Right ventricle myocardium inferior (tissue), 1 donor: ENCODE measurements around the gene PRKCE. TPM values are rescaled to one million over a fixed set of nuclear protein-coding genes. Genes with fewer than 3 reads are reported as not detected.

ENCODE experiments used
- ATAC-seq: fragments of 200-7000 bp; cut with Tn5 transposase; one replicate; pipeline ENCODE4 v1.9.1; 2020; ENCODE audit warnings: mild to moderate bottlenecking, moderate library complexity
- DNase-seq: peaks from one replicate; pipeline ENCODE4 v3.0.0; 2021; ENCODE audit errors: missing footprints
- intact Hi-C: fragments of 100-400 bp; cut with DNase I; formaldehyde crosslinking; loops from one replicate; pipeline ENCODE4 v1.11.0; 2022
- total RNA-seq: library from RNA; stranded (reverse); fragmentation: NEBNext Ultra II Directional; extraction: Animal tissue kit (Norgen Biotek cat#: 25700); gene quantifications from one replicate; pipeline ENCODE4 v1.2.1, GENCODE V29; 2021
- donor health status: DM: no; HTN: yes; CAD: no; lungs with severe emphysema.

PRKCE gene
- total RNA-seq, 1 donor from 2014 or later: 17.8 TPM

GRCh38 chr2:46058140-46058539, 406.7 kb downstream of the PRKCE start:
- ATAC-seq: peak; percentile 21
- intact Hi-C loops: no loop called here
- no peak for DNase-seq

- peak; percentile 78 for DNase-seq
- peak; percentile 77 for ATAC-seq
- intact Hi-C loops: loop anchor here (2.0 to 5.0 kb wide), 3 partner anchors 51 to 302 kb away; no protein-coding TSS in a partner anchor
Observed at GRCh38 chr2:46062637-46063412, 411.4 kb downstream of the PRKCE start.

- ATAC-seq: no peak
- intact Hi-C loops: loop anchor here (5.0 kb wide), 1 partner anchor 52 kb away; no protein-coding TSS in a partner anchor
- DNase-seq: no peak
Observed at GRCh38 chr2:46064396-46064795, 412.9 kb downstream of the PRKCE start.

GRCh38 chr2:46065152-46065551, 413.7 kb downstream of the PRKCE start:
- DNase-seq: no peak
- ATAC-seq: no peak
- intact Hi-C loops: no loop called here

GRCh38 chr2:46066116-46066515, 414.6 kb downstream of the PRKCE start:
- ATAC-seq (no peak), DNase-seq (no peak)
- intact Hi-C loops: no loop called here

GRCh38 chr2:46066601-46067000, 415.1 kb downstream of the PRKCE start:
- intact Hi-C loops: no loop called here
- no peak for DNase-seq
- ATAC-seq: no peak

- intact Hi-C loops: no loop called here
- no peak for ATAC-seq
- no peak for DNase-seq
Observed at GRCh38 chr2:46067062-46067461, 415.6 kb downstream of the PRKCE start.

- ATAC-seq (peak; percentile 5), DNase-seq (no peak)
- intact Hi-C loops: no loop called here
Observed at GRCh38 chr2:46067501-46068305, 416.2 kb downstream of the PRKCE start.

- ATAC-seq (no peak), DNase-seq (no peak)
- intact Hi-C loops: no loop called here
Observed at GRCh38 chr2:46068636-46069035, 417.2 kb downstream of the PRKCE start.

GRCh38 chr2:46071074-46071473, 419.6 kb downstream of the PRKCE start:
- DNase-seq (no peak), ATAC-seq (no peak)
- intact Hi-C loops: no loop called here

- no peak for DNase-seq
- no peak for ATAC-seq
- intact Hi-C loops: no loop called here
Observed at GRCh38 chr2:46072101-46072820, 420.8 kb downstream of the PRKCE start.

GRCh38 chr2:46073540-46074046, 422.1 kb downstream of the PRKCE start:
- DNase-seq: no peak
- peak; percentile 14 for ATAC-seq
- intact Hi-C loops: no loop called here

- DNase-seq: no peak
- intact Hi-C loops: no loop called here
- ATAC-seq: peak; percentile 45
Observed at GRCh38 chr2:46074501-46074900, 423.0 kb downstream of the PRKCE start.

GRCh38 chr2:46075848-46076247, 424.4 kb downstream of the PRKCE start:
- intact Hi-C loops: loop anchor here (5.0 kb wide), 1 partner anchor 201 kb away; no protein-coding TSS in a partner anchor
- ATAC-seq (no peak), DNase-seq (no peak)

GRCh38 chr2:46076251-46076650, 424.8 kb downstream of the PRKCE start:
- intact Hi-C loops: loop anchor here (5.0 kb wide), 1 partner anchor 201 kb away; no protein-coding TSS in a partner anchor
- no peak for DNase-seq
- no peak for ATAC-seq

GRCh38 chr2:46076875-46077274, 425.4 kb downstream of the PRKCE start:
- DNase-seq (no peak), ATAC-seq (no peak)
- intact Hi-C loops: loop anchor here (5.0 kb wide), 1 partner anchor 200 kb away; no protein-coding TSS in a partner anchor

GRCh38 chr2:46077522-46078107, 426.1 kb downstream of the PRKCE start:
- intact Hi-C loops: loop anchor here (5.0 kb wide), 1 partner anchor 200 kb away; no protein-coding TSS in a partner anchor
- no peak for ATAC-seq
- no peak for DNase-seq

- intact Hi-C loops: loop anchor here (5.0 kb wide), 1 partner anchor 197 kb away; no protein-coding TSS in a partner anchor
- DNase-seq (no peak), ATAC-seq (no peak)
Observed at GRCh38 chr2:46079985-46080560, 428.6 kb downstream of the PRKCE start.
